ENCODE data around the gene ARHGEF26.

ARHGEF26 gene

DNA sequence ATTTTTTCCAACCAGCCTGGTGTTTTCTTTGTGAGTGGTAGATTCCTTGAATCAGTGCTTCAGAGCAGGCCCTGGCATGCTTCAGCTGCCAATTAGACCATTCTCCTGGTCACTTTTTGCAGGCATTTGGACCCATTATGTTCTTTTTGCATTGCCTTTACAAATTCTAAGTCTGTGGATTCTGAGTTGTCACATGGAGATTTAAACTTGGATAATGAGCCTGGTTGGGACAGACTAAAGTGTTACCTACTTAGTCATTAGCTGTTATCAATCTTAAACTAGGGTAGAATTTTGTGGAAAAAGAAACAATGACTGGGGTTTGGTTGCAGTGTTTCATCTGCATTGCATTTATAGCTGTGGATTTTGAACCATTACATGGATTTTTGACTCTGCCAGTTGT is 40.6 kb downstream of the ARHGEF26 start:
- TF ChIP-seq, protein P1, sequence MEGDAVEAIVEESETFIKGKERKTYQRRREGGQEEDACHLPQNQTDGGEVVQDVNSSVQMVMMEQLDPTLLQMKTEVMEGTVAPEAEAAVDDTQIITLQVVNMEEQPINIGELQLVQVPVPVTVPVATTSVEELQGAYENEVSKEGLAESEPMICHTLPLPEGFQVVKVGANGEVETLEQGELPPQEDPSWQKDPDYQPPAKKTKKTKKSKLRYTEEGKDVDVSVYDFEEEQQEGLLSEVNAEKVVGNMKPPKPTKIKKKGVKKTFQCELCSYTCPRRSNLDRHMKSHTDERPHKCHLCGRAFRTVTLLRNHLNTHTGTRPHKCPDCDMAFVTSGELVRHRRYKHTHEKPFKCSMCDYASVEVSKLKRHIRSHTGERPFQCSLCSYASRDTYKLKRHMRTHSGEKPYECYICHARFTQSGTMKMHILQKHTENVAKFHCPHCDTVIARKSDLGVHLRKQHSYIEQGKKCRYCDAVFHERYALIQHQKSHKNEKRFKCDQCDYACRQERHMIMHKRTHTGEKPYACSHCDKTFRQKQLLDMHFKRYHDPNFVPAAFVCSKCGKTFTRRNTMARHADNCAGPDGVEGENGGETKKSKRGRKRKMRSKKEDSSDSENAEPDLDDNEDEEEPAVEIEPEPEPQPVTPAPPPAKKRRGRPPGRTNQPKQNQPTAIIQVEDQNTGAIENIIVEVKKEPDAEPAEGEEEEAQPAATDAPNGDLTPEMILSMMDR (IDR thresholded peaks at IDR 0.05; ENCODE audit: control insufficient read depth, insufficient read depth, low read depth, low read length, missing control alignments) = no peak
- no peak for DNase-seq (ENCODE audit: low read depth)
- no peak overlapping the region for H3K4me3 ChIP-seq (ENCODE audit: control insufficient read depth, low read depth, low read length)

DNA sequence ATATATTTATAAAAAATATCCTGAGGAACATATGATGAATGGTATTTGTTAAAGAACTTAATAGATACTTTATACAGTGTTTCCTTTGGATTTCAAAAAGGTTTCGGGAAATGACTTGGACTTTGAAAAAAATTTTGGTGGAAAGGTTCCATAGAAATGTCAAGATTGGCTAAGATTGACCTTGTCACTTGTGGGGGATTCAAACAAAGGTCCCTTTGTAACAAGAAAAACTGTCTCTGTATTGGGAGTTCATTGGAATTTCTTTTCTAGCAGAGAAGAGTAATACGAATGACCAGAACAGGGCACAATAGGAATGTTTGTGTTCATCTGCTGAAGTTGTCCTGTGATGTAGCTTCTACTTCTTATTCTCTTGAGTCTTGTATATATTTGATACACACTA is 43.2 kb downstream of the ARHGEF26 start:
- no peak overlapping the region for H3K4me3 ChIP-seq (ENCODE audit: control insufficient read depth, low read depth, low read length)
- DNase-seq (ENCODE audit: low read depth) = no peak
- TF ChIP-seq, protein P1 (IDR thresholded peaks at IDR 0.05; ENCODE audit: control insufficient read depth, insufficient read depth, low read depth, low read length, missing control alignments) = no peak

DNA sequence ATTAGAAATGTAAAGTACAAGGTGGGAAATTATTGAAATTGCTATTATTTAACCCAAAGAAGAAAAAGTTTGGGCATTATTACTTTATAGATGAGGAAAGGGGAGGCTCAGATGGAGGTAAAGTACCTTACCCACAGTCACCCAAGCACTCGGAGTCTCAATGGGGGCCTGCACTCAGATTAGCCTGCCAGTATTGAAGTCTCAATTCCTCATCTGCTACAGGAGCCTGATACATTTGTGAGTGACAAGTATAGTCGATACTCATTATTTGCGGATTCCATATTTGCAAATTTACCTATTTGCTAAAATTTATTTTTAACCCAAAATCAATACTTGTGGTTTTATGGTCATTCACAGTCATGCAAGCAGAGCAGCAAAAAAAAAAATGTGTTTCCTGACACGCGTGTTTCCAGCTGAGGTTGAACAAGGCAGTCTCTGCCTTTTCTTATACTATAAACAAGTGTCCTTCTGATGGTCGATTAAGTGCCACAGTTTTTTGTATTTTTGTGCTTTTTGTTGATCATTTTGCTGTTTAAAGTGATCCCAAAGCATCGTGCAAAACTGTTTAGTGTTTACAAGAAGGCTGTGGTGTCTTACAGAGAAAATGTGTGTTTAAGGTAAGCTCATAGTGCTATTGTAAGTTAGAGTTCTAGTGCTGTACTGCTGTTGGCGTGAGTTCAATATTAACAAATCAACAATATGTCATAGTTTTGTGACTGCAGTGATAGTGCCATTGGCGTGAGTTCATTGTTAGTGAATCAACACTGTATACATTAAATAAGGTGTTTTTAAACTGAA is 48.0 kb downstream of the ARHGEF26 start:
- TF ChIP-seq, protein P1 (IDR thresholded peaks at IDR 0.05; ENCODE audit: control insufficient read depth, insufficient read depth, low read depth, low read length, missing control alignments) = no peak
- no peak overlapping the region for H3K4me3 ChIP-seq (ENCODE audit: control insufficient read depth, low read depth, low read length)
- no peak for DNase-seq (ENCODE audit: low read depth)

DNA sequence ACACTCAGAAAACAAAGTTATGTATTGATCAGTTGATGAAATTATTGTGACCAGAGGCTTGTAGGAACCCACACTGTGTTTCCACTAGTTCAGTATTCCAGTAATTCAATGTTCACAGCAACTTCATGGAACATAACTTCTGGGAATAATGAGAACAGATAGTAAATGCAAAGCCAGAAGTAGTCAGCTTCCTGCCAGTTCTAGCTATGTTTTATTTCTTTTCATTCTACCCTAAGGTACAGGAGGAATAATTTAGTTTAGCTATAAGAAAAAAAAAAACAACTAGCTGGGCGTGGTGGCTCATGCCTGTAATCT is 48.6 kb downstream of the ARHGEF26 start:
- DNase-seq (ENCODE audit: low read depth) = no peak
- H3K4me3 ChIP-seq (ENCODE audit: control insufficient read depth, low read depth, low read length) = no peak overlapping the region
- TF ChIP-seq, protein P1 (IDR thresholded peaks at IDR 0.05; ENCODE audit: control insufficient read depth, insufficient read depth, low read depth, low read length, missing control alignments) = no peak

DNA sequence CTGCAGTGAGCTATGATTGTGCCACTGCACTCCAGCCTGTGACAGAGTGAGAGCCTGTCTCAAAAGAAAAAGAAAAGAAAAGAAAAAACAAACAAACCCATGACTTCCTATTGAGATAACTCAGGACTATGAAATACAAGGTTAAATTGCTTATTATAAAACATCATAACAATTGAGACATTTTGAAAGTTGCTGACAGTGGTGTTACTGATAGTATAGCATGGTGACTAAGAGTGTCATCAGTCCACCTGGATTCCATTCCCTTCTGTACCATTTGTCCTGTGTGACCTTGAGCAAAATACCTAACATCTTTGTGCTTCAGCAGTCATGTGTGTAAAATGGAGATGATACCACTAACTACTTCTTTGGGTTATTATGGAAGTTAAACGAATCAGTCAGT is 49.1 kb downstream of the ARHGEF26 start:
- no peak overlapping the region for H3K4me3 ChIP-seq (ENCODE audit: control insufficient read depth, low read depth, low read length)
- TF ChIP-seq, protein P1 (IDR thresholded peaks at IDR 0.05; ENCODE audit: control insufficient read depth, insufficient read depth, low read depth, low read length, missing control alignments) = no peak
- DNase-seq (ENCODE audit: low read depth) = no peak

DNA sequence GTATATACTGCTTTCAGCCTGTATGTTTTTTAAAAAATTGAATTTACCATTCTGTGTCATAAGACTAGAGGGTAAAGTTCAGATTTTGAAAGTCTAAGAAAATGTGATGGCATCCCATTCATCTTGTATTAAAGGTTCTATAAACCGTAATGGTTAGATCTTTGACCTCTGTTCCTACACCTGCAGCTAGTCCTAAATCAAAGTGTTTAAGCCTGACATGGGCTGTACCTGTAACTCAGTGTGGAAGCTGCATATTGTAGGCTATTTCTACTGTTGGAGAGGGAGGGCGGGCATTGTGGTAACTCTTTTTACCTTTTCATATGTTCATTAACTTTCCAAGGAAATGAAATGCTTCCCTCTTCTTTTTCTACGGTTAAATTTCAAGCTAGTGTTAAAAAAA is 53.9 kb downstream of the ARHGEF26 start:
- TF ChIP-seq, protein P1 (IDR thresholded peaks at IDR 0.05; ENCODE audit: control insufficient read depth, insufficient read depth, low read depth, low read length, missing control alignments) = no peak
- DNase-seq (ENCODE audit: low read depth) = no peak
- no peak overlapping the region for H3K4me3 ChIP-seq (ENCODE audit: control insufficient read depth, low read depth, low read length)

All from AG09309 (cell line).